ENCODE results near the gene TMBIM1.
"Not testable (repeated sequence)": the region's sequence is repeated elsewhere in the genome, so short reads cannot be mapped to it uniquely, and the experiment has no call there.

Gene TMBIM1

DNA sequence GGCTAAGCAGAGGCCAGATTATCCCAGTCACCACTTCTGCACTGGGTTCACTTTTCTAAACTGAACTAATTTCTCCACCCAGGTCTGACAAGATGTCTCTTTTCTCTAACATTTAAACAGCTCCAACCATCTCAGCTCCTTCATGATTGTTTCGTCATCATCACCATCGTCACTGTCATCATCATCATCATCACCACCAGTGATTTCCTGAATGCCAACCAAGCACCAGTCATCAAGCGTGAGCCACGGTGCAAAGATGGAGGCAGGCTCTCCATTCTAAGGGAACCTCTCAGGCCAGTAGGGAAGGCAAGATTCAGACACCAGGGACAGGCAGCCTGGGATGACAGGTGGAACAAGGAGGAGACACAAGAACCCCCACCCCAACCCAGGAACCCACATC is 25.5 kb upstream of the TMBIM1 start:
- DNase-seq, result no peak

DNA sequence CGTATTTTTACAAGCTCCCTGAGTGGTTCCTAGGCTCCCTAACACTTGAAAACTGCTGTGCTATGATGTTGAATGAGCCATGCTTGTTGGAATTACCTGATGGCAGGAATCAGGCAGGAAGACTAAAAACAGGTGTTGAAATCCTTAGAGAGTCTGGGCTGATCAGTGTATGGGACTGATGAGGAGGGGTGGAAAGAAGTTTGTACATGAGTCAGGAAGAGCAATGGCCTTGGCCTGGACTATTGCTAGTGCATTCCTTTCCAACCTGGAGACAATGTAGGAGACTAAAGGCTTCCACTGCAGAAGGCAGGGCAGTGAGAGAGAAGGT is 25.0 kb upstream of the TMBIM1 start:
- no peak for DNase-seq

DNA sequence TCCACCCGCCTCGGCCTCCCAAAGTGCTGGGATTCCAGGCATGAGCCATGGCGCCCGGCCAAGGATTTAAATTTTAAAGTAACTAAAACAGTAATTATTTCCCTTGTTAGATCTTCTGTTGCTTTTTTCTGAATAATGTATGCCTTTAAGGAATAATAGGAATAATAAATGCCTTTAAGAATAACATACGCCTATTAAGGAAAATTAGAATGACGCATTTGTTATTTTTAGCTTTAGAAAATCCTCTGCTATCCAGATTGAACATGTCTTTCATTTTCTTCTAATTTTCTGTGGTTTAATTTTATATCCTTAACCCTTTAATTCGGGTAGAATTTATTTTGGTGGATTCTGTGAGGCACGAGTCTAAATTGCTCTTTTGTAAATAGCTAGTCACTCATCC is 23.1 kb upstream of the TMBIM1 start:
- no peak for DNase-seq

DNA sequence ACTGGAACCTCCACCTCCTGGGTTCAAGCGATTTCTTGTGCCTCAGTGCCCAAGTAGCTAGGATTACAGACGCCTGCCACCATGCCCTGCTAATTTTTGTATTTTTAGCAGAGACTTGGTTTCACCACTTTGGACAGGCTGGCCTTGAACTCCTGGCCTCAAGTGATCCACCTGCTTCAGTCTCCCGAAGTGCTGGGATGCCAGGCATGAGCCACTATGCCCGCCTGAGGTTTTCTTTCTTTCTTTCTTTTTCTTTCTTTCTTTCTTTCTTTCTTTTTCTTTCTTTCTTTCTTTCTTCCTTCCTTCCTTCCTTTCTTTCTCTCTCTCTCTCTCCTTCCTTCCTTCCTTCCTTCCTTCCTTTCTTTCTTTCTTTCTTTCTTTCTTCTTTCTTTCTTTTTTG is 22.5 kb upstream of the TMBIM1 start:
- not testable (repeated sequence) for DNase-seq

DNA sequence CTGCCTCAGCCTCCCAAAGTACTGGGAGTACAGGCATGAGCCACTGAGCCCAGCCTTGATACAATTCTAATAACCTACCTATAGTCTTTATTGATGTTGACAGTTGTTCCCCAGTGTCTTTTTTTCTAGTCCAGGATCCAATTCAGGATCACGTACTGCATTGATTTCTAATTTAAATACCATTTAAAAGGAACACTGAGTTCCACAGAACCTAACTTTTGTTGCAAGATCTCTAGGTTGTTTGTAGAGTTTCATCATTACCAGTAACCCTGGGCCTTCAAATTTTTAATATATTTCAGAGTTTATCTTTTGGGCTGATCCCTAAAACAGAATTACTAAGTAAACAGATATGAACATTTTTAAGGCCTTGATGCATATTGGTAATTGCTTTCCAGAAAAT is 21.1 kb upstream of the TMBIM1 start:
- no peak for DNase-seq

DNA sequence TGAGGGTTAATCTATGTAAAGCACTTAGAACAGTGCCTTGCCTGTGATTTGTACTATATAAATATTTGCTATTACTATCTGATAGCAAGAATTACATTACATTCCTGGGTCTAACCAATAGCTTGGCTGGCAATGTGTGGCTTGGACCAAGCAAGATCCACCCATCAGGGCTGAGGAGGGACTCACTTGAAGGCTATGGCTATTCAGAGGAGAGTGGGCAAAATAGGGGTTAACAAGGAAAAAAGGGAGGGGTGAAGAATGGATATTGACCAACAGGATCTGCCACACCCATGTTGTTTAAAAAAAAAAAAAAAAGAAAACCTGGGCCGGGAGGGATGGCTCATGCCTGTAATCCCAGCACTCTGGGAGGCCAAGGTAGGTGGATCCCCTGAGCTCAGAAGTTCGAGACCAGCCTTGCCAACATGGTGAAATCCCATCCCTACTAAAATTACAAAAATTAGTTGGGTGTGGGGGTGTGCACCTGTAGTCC is 20.0 kb upstream of the TMBIM1 start:
- DNase-seq, result no peak

DNA sequence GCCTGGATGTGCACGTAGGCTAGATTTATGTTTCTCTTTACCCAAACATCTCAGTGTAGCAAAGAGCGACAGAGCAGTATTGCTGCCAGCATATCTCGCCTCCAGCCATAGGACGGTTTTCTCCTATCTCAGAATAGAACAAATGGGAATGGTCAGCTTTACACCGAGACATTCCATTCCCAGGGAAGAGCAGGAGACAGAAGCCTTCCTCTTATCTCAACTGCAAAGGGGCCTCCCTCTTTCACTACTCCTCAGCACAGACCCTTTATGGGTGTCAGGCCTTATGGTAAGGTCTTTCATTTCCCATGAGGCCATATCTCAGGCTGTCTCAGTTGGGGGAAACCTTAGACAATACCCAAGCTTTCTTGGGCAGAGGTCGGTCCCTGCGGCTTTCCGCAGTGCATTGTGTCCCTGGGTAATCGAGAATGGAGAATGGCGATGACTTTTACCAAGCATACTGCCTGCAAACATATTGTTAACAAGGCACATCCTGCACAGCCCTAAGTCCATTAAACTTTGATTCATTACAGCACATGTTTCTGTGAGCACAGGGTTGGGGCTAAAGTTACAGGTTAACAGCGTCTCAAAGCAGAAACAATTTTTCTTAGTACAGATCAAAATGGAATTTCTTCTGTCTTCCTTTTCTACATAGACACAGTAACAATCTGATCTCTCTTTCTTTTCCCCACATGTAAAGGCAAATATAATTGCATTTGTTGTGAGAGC is 19.4 kb upstream of the TMBIM1 start:
- DNase-seq, result not testable (repeated sequence)

DNA sequence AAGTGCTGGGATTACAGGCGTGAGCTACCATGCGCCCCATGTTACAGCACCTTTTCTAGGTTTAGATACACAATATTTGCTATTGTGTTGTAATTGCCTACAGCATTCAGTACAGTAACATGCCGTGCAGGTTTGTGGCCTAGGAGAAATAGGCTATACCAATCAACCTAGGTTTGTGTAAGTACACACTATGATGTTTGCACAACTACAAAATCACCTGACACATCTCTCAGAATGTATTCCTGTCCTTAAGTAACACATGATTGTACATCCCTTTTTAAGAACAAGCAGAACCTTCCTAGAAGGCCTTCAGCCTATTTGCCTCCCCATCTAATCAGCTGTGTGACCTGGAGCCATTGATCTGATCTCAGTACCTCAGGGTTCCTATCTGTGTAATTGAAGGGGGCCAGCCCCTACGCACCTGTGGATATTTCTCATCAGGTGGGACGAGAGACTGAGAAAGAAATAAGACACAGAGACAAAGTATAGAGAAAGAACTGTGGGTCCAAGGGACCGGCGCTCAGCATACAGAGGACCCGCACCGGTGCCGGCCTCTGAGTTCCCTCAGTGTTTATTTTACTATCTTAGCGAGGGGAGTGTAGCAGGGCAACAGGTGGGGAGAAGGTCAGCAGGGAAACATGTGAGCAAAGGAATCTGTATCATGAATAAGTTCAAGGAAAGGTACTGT is 18.7 kb upstream of the TMBIM1 start:
- no peak for DNase-seq

DNA sequence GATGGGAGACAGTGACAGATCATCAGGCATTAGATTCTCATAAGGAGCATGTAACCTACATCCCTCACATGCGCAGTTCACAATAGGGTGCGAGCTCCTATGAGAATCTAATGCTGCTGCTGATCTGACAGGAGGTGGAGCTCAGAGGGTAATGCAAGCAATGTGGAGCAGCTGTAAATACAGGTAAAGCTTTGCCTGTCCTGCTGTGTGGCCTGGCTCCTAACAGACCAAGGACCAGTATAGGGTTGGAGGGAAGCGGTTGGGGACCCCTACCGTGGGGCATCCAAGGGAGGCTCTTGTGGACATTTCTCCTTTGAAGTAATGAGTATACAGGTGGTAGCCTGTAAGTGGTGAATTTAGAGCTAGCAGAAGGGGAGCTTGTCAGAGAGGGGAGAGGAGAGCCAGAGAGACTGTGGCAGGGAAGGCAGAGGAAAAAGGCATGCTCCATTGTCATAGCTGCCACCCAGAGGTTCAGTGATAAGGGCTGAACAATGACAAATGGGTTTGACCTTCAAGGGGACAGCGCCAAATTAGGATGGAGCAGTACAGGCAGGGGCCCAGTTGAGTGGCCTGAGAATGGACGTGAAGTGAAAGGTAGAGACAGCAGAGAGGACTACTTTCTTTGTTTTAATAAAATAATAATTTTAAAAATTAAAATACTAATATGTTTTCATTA is 15.2 kb upstream of the TMBIM1 start:
- DNase-seq, result no peak

DNA sequence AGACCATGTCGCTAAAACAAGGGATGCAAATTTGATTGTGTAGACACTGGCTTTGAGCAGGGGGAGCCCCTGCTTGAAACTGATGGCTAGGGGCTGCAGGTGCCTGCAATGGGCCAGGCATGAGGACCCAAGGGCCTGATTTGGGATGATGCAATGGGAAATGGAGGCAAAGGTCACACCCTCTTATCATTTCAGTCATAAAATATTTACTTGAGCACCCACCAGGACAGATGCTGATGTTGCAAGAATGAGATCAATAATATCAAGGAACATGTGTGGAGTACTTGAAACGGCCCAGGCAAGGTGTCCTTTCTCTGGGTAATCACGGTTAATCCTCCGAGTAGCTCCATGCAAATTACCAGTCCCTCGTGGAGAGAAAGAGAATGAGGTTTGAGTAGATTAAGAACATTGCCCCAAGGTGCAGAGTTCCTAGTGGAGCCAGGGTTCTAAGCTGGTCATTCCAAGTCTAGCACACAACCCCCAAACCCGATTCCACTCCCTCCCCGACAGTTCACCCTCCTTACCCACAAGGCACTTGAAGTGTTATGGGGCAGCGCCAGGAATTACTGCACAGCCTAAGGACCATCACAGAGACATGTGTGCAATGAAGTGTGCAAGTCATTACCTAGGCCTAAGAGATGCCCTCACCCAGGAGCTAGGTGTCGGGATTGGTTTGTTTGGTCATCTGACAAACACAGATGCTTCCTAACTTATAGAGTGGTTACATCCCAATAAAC is 14.0 kb upstream of the TMBIM1 start:
- DNase-seq, result no peak

DNA sequence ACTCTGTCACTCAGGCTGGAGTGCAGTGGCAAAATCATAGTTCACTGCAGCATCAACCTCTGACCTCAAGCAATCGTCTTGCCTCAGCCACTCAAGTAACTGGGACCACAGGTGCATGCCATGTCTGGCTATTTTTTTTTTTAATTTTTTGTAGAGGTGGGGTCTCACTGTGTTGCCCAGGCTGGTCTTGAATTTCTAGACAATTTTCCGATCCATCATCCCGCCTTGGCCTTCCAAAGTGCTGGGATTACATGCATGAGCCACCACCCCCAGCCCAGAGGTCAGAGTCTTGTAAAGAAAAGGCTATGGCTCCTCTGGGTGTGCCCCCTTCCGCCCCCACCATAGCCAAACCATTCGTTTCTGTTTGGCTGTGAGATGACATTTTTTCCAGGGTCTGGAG is 13.1 kb upstream of the TMBIM1 start:
- no peak for DNase-seq

DNA sequence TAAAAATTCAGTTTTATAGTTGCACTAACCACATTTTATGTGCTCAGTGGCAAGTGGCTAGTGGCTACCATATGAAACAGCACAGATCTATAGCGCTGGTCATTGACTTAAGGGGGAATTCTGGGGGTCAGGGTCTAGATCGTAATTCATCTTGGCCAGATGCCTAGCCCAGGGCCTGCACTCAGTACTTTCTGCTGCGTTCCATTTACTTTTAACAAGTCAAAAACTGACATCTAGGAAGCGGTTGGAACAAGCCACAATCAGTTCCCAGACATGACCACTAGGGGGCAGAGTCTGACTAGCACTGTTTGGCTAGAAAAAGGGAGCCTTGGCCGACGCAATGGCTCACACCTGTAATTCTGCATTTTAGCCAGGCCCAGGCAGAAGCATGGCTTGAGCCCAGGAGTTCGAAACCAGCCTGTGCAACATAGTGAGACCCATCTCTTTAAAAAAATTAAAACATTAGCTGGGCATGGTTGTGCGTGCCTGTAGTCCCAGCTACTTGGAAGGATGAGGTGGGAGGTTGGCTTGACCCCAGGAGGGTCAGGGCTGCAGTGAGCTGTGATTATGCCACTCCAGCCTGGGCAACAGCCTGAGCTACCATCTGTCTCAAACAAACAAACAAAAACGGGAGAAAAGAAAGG is 9.0 kb upstream of the TMBIM1 start:
- DNase-seq, result peak; percentile 80

DNA sequence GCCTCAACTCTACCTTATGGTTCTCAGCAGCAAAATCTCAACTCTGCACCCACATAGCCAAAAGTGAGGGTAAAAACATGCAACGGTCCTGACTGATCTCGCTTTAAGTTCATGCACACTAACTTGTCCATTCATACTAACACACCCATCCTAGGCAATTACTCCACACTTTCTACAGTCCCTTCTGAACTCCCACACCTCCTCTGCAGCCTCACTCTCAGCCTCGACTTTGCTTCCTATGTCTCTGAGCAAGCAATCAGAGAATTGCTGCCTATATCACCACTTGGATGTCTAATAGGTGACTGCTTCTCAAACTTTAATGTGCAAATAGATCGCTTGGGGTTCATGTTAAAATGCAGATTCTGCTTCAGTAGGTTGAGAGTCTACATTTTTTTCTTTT is 7.8 kb upstream of the TMBIM1 start:
- no peak for DNase-seq

DNA sequence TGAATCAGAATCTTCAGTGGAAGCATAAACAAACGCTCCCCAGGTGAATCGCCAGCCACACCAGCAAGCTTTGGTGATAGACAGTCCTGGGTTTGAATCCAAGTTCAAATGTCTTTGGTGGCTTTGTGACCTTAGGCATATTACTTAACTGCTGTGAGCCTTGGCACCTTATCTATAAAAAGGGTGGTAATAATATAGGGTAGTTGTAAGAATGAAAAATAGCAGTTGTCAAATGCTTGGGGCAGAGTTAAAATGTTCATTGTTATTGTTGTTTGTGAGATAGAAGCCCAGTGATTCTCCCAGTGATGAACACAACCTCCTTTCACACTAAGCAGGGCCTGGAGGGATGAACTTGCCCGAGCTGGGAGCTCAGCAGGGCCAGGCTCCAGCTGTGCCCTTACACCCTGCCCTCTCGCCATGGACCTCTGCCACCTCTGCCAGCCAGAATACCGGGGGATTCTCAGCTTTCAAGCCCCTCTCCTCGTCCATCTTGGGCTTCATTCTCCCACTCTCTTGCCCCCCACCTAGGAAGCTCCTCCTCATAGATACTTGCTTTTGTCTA is 6.1 kb upstream of the TMBIM1 start:
- no peak for DNase-seq

DNA sequence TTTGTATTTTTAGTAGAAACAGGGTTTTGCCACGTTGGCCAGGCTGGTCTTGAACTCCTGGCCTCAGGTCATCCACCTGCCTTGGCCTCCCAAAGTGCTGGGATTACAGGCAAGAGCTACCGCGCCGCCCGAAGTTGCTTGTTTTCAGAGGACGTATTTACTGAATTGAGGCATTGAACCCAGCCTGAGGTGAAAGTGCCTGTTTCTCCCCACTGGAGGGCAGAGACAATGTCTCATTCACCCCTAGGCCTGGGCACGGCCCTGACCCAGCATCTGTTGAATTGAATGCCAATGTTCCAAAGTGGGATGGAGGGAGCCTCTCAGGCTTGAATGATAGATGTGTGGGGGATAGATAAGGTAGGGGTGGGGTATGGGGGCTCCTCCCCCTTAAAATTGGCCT is 4.5 kb upstream of the TMBIM1 start:
- DNase-seq, result no peak

DNA sequence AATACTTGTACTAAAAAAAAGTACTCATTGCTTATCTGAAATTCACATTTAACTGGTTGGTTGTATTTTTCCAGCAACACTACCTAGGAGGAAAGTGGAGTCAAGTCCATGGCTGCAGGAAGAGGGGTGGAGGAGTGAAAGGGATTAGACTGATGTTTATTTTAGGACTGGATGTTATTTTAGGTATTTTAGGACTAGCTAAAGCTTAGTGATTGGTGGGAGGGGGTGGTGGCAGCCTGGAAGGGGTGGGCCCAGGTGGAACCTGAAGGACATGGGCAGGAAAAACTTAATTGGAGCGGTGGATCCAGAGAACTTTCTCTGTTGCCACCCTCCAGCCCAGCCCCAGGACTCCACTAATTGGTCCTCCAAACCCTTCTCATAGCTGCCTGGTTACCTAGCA is 3.9 kb upstream of the TMBIM1 start:
- DNase-seq, result no peak

DNA sequence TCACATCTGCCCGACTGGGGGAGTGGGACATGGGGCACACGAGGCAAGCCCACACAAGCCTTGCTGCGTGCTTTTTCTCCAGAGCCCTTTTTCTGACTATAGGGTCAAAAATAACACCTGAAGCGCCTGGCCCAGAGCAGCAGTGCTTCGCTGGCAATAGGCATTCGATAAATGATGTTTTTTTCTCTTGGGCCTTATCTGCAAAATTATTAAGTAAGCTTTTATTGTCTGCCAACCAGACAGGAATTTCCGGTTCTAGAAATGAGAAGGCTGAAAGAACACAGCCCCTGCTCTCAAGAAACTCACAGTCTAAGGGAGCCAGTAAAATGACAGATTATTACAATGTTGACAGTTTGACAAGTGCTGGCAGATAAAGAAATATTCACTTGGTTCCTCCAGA is 2.7 kb upstream of the TMBIM1 start:
- DNase-seq, result no peak

DNA sequence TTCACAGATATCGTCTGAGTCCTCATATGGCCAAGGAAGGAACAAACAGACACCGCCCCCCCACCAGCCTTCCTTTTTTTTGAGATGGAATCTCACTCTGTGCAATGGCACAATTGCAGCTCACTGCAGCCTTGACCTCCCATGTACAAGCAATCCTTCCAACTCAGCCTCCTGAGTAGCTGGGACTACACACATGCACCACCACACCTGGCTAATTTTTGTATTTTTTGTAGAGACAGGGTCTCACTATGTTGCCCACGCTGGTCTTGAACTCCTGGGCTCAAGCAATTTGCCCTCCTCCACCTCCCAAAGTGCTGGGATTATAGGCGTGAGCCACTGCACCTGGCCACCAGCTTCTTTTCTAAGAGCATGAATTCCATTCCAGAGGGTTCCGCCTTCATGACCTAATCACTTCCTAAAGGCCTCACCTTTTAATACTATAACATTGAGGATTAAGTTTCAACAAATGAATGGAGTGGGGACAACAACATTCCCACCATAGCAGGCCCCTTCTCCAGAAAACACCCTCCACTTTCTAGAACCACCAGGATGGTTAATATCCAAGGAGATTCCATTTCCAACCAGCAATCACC is 2.2 kb upstream of the TMBIM1 start:
- no peak for DNase-seq

DNA sequence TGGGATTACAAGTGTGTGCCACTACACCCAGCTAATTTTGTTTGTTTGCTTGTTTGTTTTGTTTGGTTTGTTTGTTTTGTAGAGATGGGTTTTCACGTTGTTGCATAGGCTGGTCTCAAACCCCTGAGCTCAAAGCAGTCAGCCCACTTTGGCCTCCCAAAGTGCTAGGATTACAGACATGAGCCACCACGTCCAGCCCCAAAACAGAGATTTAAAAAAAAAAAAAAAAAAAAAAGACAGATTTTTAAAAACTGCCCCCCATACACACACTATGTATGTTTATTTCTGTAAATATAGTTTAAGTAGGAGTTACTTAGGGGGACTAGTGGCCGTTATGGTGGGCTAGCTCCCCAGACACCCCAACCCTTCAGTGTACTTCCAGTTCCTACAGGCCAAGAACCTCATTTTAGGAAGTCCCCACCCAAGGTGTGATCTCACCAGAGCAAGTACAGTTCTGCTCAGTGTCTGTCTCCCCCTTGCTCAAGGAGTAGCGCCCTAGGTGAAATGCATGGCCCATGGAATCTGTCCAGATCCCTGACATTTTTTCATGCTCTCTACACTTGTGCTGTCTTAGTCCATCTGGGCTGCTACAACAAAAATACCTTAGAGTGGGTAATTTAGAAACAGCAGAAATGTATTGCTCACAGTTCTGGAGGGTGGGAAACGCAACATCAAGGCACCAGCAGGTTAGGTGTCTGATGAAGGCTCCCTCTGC is 1.6 kb upstream of the TMBIM1 start:
- no peak for DNase-seq

DNA sequence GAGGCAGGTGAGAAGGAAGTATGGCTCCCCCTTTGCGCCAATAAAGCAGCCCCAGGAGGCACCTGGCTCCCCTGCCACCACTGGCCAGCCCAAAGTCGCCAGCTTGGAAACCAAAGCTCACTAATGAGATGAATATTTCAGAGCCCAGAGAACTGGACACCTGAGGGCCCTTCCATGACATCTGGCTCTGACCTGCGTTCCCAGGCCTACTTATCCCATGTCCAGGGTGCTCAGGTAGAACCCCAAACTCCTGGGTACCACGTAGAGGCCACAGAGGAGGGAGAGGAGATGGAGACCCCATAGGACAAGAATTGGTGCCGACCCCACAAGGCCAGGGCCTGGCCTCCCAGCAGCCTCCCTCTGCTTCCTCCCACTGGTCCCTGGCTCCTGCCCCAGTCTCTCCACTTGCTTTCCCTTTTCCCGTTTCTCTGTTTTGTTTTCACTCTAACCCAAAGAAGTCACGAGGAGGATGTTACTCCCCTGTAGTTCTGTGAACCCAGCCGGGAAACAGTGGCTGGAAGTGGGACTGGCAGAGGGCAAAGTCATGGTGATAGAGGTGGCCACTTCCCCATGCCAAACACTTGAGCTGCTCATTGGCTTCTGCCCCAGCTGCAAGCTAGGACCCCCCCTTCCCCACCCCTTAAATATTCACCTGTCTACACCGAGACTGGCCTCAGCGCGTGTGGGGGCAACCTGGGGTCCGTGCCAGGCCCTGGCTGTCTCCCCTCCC is 820 bp downstream of the TMBIM1 start:
- no peak for DNase-seq

Measured in NCI-H1105 (cell line).